GM21360 (cell line): ENCODE data around the gene BTN3A1.
"Not testable (repeated sequence)": the region's sequence is repeated elsewhere in the genome, so short reads cannot be mapped to it uniquely, and the experiment has no call there.

Experiments
- ATAC-seq: cut with Tn5 transposase; IDR thresholded peaks from one replicate; pipeline ENCODE4 v1.9.1; 2021; ENCODE audit warnings: mild to moderate bottlenecking, moderate library complexity; ENCODE audit not compliant: unreplicated experiment

The BTN3A1 gene

DNA sequence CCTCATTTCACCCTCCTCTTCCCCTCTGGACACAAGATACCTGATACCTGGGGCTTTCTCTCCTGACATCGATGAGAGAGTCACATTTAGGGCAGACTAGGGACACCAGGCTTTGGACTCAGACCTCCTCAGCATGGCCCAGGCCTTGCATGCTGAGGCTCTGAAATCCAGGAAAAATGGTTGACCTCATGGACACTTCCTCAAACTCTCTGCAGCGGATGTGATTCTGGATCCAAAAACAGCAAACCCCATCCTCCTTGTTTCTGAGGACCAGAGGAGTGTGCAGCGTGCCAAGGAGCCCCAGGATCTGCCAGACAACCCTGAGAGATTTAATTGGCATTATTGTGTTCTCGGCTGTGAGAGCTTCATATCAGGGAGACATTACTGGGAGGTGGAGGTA is 10.9 kb downstream of the BTN3A1 start:
- no peak for ATAC-seq

DNA sequence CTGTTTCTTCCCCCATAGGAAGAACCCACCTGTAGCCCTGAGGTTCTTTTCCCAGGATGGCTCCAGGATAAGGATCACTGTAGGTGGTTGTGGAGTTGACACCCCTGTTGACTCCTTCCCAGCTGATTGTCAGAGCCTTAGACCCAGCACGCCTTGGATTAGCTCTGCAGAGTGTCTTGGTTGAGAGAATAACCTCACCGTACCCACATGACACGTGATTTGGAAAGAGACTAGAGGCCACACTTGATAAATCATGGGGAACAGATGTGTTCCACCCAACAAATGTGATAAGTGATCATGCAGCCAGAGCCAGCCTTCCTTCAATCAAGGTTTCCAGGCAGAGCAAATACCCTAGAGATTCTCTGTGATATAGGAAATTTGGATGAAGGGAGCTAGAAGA is 12.2 kb downstream of the BTN3A1 start:
- no peak for ATAC-seq

DNA sequence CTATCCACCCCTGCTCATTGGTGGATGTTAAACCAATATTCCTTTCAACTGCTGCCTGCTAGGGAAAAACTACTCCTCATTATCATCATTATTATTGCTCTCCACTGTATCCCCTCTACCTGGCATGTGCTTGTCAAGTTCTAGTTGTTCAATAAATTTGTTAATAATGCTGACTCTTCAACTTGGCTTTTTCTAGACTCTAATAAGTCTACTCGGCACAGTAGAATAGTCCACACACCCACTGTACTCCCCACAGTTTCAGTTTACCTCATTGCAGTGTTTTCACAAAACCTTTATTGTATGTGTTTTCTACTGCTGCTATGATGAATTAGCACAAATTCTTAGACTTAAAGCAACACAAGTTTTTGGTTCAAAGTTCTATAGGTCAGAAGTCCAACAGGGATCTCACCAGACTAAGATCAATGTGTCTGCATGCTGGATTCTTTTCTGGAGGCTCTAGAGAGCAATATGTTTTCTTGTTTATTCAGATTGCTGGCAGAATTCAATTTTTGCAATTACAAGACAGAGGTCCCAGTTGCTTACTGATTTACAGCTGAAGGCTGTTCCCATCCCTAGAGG is 13.1 kb downstream of the BTN3A1 start:
- ATAC-seq = no peak

DNA sequence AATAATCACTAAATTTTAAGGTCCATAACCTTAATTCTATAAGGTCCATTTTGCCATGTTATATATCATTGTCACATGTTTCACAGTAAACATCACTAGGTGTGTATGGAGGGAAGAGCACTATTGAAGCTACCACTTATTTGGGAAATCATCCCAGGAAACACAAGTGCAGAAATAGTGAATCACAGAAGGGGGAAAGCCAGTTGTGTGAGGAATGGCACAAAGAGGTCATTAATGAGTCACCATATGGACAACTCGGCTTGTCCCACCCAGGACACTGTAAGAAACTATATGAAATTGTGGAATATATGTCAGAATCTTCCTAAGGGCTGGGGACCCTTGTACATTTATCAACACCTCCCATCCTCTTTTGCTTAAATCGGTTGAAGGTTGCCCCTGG is 13.7 kb downstream of the BTN3A1 start:
- ATAC-seq = no peak

DNA sequence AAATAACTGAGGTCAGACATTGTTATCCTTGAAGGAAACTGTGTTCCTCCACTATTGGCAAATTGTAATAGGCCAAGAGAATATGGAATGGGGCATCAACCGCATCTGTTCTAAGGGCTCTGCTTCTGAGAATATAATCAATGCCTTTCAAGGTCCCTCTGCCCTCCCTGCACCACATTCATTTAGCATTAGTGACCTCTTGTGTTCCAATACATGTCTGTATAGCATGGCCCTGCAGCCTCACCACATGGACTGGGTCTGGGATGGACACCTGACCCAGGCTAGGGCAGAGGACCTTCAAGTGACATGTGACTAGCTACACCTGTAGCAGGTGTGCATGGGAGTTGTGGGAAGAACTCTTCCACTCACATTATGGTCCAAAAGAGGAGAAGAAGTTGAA is 14.2 kb downstream of the BTN3A1 start:
- no peak for ATAC-seq

DNA sequence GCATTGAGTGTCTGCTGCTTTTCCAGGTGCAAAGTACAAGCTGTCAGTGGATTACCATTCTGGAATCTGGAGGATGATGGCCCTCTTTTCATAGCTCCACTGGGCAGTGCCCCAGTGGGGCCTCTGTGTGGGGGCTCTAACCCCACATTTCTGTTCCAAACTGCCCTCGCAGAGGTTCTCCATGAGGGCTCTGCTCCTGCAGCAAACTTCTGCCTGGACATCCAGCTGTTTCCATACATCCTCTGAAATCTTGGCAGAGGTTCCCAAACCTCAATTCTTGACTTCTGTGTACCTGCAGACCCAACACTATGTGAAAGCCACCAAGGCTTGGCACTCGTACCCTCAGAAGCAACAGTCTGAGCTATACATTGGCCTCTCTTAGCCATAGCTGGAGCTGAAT is 16.0 kb downstream of the BTN3A1 start:
- not testable (repeated sequence) for ATAC-seq

DNA sequence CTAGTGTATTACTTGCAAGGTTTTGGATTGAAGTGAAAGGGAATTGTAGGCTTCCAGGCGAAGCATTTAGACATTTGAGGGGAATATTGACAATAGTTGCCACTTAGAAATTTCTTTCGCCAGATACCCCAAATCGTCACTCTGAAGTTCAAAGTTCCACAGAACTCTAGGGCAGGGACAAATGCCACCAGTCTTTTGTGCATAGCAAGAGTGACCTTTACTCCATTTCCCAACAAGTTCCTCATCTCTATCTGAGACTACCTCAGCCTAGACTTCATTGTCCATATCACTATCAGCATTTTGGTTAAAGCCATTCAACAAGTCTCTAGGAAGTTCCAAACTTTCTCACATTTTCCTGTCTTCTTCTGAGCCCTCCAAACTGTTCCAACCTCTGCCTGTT is 16.7 kb downstream of the BTN3A1 start:
- ATAC-seq = not testable (repeated sequence)

DNA sequence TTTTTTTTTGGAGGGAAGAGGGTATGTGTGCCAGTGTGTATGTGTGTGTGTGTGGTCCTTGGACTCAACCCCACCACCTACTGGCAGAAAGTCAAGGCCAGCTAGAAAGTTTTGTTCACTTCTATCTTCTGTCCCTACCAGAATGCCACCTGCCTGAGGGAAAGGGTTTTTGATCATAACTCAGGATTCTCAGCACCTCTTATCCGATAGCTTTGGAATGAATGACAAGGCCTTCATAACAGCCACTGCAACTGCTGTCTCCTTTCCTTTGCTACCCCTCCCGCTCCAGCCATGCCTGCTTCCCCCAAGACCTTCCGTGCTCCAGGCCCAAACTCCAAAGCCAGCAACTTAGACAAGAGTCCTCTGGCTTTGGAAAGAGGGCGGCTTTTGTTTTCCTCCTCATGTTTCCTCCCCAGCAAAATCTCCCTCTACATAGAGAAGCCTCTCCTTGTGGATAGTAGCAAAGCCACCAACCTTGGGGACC is 18.7 kb downstream of the BTN3A1 start:
- no peak for ATAC-seq

DNA sequence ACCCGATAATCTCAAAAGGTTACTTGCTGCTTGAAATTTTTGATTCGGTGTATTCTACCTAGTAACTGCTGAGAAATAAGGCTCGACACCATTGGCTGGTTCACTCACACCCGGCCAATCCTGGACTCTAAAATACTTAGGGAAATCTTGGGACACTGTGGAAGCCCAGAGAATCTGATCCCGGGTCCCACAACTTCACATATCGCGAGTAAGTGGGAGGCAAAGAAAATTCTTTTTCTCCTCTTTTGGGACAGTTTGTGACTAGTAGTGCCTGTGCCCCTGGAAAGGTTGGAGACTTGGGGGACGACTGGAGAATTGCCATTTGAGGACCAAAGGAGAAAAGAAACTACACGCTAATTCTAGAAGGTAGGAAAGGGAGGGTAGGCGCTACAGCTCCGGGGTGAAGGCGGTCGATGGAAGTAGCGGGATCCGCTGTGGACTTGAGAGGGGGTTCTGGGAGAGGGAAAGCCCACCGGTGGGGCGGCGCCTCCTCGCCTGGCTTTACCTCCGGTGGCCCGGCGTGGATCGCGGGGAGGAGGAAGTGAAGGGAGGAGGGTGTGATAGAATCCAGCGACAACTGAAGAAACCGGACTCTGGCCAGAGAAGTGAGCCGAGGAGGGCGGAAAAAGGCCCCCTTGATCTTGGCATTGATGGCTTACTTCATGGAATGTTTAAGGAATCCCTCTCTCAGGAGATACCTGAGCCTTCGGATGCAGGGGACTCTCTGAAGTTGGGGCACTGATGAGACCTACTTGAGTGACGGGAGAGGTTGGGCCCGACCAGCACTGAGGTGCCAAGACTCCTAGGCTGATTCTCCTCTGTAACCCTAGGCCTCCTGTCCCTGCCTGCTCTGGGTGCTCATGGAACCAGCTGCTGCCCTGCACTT is 19.4 kb downstream of the BTN3A1 start:
- ATAC-seq = peak; percentile 81

DNA sequence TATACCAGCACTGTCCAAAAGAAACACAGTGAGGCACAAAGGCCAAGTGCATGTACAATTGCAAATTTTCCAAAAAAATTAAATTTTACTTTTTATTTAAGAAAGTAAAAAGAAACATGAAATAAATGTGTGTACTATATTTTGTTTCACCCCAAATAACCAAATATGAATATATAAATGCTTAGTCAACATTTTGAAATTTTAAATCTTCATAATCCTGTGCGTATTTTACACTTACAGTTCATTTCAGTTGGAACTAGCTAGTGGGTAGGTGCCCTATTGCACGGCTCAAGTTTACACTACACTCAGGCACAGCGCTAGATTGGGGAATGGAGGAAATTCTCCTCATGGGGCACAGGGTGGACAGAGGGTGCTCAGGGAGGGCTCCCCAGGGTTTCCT is 20.3 kb downstream of the BTN3A1 start:
- no peak for ATAC-seq

DNA sequence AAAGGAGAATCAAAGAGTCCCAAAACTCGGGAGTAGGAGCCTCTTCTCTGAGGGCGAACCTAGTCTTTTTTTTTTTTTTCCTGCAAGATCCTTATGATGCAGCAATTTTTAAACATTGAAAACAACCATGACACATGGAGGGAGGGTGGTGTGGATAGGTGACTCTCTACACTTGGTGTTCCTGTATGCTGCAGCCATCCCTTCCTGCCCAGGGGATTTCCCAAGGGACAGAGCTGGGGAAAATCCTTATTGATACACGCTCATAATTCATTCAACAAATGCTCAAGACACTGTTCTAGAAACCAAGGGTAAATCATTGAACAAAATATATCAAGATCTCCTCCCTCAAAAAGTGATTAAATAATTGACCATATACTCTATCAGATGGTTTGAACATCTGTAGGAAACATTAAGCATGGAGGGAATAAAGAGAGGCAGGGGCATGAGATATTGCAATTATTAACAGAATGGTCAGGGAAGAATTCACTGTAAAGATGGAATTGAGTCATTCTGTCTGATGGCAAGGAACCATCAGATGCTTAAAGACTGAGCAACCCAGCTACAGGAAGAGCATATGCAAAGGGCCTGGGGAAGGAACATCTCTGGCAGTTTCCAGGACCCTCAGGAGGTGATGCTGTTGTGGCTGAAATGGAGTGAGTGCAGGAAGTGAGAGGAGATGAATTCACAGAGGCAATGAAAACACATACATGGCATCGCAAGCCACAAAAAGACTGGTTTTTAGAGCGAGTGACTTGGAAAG is 24.8 kb downstream of the BTN3A1 start:
- ATAC-seq = no peak

DNA sequence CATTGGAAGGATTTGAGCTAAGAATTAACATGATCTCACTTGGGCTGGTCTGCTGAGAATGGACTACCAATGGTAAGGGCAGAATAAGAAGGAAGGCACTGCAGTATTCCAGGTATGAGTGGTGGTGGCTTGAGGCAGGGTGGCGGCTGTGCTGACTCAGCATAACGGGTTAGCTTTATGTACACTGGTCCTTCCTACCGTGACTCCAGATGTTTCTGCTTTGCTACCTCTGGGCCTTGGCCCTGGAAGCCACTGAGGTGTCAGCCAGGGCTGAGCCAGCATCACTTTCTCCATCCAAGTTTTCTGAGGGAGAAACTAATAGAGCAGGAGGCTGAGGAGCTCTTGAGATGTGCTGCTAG is 25.4 kb downstream of the BTN3A1 start:
- ATAC-seq = no peak

DNA sequence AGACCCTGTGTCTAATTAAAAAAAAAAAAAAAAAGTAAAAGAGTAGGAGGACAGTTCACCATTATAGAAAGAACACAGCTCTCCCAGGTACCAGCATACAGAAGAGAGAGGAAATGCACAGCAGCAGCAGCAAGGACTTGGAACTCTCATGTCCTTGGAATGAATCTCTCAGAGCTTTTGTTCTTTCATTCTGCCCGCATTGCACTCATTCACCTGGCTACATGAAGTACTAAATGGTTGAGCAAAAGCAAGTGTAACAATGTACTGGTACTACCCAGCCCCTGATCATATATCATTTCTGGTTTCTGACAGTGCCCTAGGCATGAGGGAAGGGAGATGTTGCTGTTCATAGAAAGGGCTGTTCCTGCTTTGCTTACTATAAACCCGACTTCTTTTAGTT is 26.1 kb downstream of the BTN3A1 start:
- ATAC-seq = no peak

DNA sequence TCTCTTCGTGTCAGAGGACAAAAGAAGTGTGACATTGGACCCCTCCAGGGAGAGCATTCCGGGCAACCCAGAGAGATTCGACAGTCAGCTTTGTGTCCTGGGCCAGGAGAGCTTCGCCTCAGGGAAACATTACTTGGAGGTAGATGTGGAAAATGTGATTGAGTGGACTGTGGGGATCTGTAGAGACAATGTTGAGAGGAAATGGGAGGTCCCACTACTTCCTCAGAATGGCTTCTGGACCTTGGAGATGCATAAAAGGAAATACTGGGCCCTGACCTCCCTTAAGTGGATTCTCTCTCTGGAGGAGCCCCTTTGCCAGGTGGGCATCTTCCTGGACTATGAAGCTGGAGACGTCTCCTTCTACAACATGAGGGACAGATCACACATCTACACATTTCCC is 28.7 kb downstream of the BTN3A1 start:
- ATAC-seq = no peak

DNA sequence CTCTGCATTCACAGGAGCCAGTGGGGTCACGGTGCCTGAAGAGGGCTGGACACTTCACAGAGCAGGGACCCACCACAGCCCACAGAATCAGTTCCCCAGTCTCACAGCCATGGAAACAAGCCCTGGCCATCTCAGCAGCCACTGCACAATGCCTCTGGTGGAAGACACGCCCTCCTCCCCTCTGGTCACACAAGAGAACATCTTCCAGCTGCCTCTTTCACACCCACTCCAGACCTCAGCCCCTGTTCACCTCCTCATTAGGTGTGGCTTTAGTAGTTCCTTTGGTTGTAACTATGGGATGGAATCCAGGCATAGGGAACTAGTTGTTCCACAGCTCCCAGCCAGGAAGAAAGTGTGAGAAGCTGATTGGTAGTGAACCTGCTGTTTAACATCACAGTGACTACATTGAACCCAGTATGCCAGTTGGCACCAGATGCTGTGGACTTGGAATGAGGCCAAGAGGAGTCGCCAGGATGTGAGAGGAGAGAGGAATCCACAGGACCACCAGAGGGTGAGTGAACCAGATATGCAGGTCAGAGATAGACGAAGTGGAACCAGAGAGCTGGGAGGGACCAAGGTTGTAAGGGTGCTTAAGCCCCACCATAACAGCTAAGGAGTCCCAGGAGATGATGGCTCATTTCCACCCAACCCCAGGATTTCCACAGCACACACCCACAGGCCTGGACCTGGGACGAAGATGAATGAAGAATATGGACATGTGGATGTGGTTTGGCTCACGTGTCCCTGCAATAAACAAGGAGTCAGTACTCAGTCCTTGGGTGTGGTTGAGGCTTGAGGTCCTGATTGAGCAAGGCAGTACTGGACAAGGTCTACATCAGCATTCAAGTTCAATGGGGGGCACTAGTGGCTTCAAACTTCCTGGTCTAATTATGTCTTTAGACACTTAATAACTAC is 29.4 kb downstream of the BTN3A1 start:
- ATAC-seq = no peak

DNA sequence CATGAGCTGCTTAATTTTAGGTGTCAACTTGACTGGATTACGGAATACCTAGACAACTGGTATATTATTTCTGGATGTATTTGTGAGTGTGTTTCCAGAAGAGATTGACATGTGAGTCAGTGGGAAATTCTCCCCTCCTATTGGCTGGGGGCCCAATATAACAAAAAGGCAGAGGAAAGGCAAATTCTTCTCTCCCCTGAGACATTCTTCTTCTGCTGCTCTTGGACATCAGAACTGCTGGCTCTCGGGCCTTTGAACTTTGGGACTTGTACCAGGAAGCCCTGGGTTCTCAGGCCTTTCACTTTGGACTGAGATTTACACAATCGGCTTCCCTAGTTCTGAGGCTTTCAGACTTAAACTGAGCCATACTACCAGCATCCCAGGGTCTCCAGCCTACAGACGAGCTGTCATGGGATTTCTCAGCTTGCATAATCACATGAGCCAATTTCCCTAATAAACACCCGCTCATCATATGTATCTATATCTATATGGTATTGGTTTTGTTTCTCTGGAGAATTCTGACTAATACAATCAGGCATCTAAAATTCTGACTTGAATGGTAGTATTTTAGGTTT is 30.6 kb downstream of the BTN3A1 start:
- ATAC-seq = no peak

DNA sequence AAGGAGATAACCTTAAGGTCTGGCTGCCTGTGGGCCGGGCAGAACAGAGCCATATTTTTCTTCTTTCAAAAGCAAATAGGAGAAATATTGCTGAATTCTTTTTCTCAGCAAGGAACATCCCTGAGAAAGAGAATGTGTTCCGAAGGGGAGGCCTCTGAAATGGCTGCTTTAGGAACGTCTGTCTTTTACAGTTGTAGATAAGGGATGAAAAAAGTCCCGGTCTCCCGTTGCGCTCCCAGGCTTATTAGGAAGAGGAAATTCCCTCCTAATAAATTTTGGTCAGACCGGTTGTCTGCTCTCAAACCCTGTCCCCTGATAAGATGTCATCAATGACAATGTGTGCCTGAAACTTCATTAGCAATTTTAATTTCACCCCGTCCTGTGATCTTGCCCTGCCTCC is 31.6 kb downstream of the BTN3A1 start:
- ATAC-seq = not testable (repeated sequence)

DNA sequence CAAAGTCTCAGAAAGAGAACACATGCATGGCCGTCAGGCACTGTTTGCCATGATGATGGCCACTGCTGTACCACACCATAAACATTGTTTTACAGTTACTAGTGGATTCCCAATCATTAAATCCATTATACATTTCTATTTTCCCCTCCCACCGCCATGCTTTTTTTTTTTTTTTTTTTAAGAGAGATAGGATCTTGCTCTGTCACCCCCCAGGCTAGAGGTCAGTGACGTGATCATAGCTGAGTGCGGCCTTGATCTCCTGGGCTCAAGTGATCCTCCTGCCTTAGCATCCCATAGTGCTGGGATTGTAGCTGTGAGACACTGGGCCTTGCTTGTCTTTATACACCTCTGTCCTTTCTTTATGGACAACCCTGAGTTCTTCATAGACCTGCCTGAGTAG is 33.9 kb downstream of the BTN3A1 start:
- ATAC-seq = no peak

DNA sequence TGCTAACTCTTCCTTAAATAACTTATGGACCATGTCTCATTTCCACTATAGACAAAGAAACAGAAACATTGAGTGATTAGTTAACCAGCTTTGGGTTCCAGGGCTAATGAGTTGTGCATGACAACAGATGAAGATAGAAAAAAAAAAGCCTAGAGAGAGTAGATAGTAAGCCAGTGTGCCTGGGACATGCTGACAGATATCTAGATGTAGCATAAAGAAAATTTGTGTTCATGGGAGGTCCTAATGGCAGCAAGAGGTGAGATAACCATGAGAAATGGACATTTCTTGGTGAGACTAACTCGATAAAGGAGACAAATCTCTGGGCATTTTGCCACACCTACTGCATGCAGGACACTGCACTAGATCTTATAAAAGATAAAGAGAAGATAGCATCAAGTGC is 35.5 kb downstream of the BTN3A1 start:
- ATAC-seq = no peak

DNA sequence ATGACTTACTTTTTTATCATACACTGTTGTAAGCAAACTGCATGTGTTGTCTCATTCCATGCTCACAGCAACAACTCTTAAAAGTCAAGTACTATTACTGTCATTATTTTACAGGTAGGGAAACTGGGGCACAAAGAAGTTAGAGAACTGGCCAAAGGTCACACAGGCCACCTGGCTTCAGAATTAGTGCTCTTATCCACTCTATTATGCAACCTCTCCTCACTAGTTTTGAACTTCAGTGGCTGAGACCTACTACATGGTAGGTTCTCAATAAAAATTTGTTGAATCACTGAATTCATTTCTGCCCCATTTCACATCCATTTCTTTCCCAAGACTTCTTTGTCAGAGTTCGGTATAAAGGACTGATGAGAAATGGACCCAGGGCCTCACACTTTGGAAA is 35.9 kb downstream of the BTN3A1 start:
- ATAC-seq = no peak
